MCF 10A (cell line): Measurements from ENCODE around the gene CACNB2. TPM values are rescaled to one million over a fixed set of nuclear protein-coding genes. Genes with fewer than 3 reads are reported as not detected.

ENCODE experiments used
- BruUV-seq: library from RNA; stranded (reverse); fragments of 400-500 nt; replicated peaks from 2 replicates; lab custom pipeline; 2021; lab: Mats Ljungman, UMichigan
- CTCF ChIA-PET: fragments of 300-600 bp; sonication (Branson Sonifier 250); formaldehyde crosslinking; extraction: SDS; loops from one replicate; lab custom pipeline; 2021; ENCODE audit warnings: antibody characterized with exemption, inconsistent platforms; lab: Yijun Ruan, JAX
- POLR2A ChIA-PET: fragments of 300-600, 350-650 bp; sonication (Branson Sonifier 250); formaldehyde crosslinking; extraction: SDS; loops from one replicate; lab custom pipeline; 2020; ENCODE audit warnings: antibody characterized with exemption, inconsistent platforms; lab: Yijun Ruan, JAX
- DNase-seq: peaks from one replicate; pipeline ENCODE4 v3.0.0-alpha.2; 2018; ENCODE audit not compliant: unreplicated experiment
- H3K27ac Mint-ChIP-seq: one replicate; pipeline ENCODE4 v1.8.0; 2022; ENCODE audit warnings: mild to moderate bottlenecking, low read depth, mixed read lengths; ENCODE audit not compliant: unreplicated experiment
- H3K27me3 Mint-ChIP-seq: one replicate; pipeline ENCODE4 v1.8.0; 2022; ENCODE audit warnings: mixed read lengths; ENCODE audit not compliant: insufficient read depth, unreplicated experiment
- H3K36me3 Mint-ChIP-seq: one replicate; pipeline ENCODE4 v1.8.0; 2022; ENCODE audit warnings: mild to moderate bottlenecking, moderate library complexity, mixed read lengths; ENCODE audit not compliant: insufficient read depth, unreplicated experiment
- H3K4me1 Mint-ChIP-seq: one replicate; pipeline ENCODE4 v1.8.0; 2022; ENCODE audit warnings: mixed read lengths; ENCODE audit not compliant: insufficient read depth, unreplicated experiment
- H3K4me3 Mint-ChIP-seq: one replicate; pipeline ENCODE4 v1.8.0; 2022; ENCODE audit warnings: mild to moderate bottlenecking, moderate library complexity, mixed read lengths; ENCODE audit not compliant: unreplicated experiment
- H3K9me3 Mint-ChIP-seq: one replicate; pipeline ENCODE4 v1.8.0; 2022; ENCODE audit warnings: mixed read lengths; ENCODE audit not compliant: unreplicated experiment
- intact Hi-C: fragments of 100-400 bp; cut with micrococcal nuclease; formaldehyde crosslinking; loops from 2 replicates; pipeline ENCODE4 v1.14.1; 2022
- total RNA-seq: library from RNA; stranded (reverse); gene quantifications from 2 replicates; pipeline ENCODE4 v1.2.3, GENCODE V29; 2022
- TF ChIP-seq, protein P1 (sequence below): fragments of 200-600 bp; IDR thresholded peaks from one replicate; pipeline ENCODE4 v1.8.0; 2022; ENCODE audit warnings: antibody characterized with exemption, mild to moderate bottlenecking; ENCODE audit not compliant: unreplicated experiment

CACNB2 gene
- total RNA-seq, 1 experiment from 2014 or later: 3.3 TPM

DNA sequence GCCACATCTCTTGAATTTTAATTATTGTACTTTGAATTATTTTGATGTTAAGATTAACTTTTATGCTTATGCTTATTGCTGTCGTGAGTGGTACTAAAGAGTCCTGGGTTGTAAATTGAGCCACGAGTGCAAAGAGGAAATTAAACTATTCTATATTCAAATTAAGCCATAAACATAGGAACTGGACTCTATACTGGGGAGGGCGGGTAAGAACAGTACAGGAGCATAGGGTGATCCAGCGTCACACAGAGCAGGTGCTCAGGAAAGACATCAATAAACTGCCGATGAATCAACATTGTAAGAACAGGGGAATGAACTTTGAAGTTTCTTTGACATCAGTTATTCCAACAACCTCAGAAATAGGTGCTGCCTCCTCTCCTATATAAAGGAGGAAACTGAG is 219.6 kb downstream of the CACNB2 start:
- H3K27ac Mint-ChIP-seq: no peak overlapping the region
- H3K4me3 Mint-ChIP-seq: no peak overlapping the region
- POLR2A ChIA-PET: interaction anchor here (0.6 kb wide), 1 partner anchor 41 kb away, joined by 5 read pairs; no protein-coding TSS in a partner anchor
- no peaks in the 10 kb centered on the region for H3K36me3 Mint-ChIP-seq
- no peaks in the 10 kb centered on the region for H3K4me1 Mint-ChIP-seq
- no peak for DNase-seq
- H3K27me3 Mint-ChIP-seq: no peaks in the 10 kb centered on the region
- BruUV-seq: no TSS peak
- H3K9me3 Mint-ChIP-seq: no peaks in the 10 kb centered on the region
- TF ChIP-seq, protein P1, sequence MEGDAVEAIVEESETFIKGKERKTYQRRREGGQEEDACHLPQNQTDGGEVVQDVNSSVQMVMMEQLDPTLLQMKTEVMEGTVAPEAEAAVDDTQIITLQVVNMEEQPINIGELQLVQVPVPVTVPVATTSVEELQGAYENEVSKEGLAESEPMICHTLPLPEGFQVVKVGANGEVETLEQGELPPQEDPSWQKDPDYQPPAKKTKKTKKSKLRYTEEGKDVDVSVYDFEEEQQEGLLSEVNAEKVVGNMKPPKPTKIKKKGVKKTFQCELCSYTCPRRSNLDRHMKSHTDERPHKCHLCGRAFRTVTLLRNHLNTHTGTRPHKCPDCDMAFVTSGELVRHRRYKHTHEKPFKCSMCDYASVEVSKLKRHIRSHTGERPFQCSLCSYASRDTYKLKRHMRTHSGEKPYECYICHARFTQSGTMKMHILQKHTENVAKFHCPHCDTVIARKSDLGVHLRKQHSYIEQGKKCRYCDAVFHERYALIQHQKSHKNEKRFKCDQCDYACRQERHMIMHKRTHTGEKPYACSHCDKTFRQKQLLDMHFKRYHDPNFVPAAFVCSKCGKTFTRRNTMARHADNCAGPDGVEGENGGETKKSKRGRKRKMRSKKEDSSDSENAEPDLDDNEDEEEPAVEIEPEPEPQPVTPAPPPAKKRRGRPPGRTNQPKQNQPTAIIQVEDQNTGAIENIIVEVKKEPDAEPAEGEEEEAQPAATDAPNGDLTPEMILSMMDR: no peak
- CTCF ChIA-PET: no interaction called here
- intact Hi-C loops: no loop called here

DNA sequence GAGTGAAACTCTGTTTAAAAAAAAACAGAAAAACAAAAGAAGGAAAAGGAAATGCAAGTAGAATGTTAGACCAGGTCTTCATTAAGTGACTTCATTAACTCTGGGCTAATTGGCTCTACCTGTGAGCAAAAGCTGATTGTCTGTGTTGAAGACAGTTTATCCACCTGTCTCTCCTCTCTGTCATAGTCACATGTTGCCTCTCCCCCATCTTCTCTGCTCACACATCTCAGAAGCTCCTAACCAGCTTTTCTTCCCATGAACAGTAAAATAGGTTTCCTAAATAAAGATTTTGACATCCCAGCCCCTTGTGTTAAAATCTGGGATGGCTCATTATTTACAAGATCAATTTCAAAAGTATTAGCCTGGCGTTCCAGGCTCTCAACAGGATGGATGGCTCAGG is 222.7 kb downstream of the CACNB2 start:
- TF ChIP-seq, protein P1: no peak
- BruUV-seq: no TSS peak
- H3K27me3 Mint-ChIP-seq: no peaks in the 10 kb centered on the region
- CTCF ChIA-PET: interaction anchor here (0.9 kb wide), 1 partner anchor 50 kb away, joined by 3 read pairs; no protein-coding TSS in a partner anchor
- no peaks in the 10 kb centered on the region for H3K9me3 Mint-ChIP-seq
- no peak overlapping the region for H3K4me3 Mint-ChIP-seq
- POLR2A ChIA-PET: no interaction called here
- no peaks in the 10 kb centered on the region for H3K4me1 Mint-ChIP-seq
- DNase-seq: no peak
- no peaks in the 10 kb centered on the region for H3K36me3 Mint-ChIP-seq
- intact Hi-C loops: no loop called here
- no peak overlapping the region for H3K27ac Mint-ChIP-seq

DNA sequence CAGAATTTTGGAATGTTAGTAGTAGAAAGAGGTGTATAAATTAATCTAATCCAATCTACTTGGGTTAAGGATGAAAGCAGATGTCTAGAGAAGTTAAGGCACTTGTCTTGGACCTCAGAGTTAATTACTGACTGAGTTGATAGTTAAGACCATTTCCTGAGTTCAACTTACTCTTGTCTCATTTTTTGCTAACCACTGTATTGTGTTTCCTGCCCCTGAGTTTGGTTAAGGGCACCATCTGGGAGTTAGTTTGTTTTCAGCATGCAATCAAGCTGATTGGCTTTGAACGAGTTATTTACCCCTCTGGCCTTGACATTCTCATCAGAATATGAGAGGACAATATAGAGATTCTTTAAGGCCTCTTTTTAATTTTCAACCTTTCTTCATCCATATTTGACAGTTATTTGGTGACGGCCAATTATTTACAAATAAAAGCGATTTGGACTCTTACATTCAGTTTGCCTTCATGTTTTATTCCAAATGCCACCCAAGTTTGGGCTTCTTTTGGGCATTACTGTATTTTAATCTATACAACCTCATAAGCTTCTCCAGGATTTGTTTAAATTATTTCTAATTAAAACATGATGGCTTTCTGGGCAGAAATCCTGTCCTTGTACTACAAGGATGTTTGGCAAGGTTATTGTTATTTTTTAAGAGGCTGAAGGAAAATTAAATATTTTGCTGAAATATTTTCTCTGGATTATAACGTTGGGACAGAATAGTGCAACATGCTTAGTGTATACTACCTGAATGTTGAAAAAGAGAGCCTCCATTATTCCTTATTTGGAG is 225.0 kb downstream of the CACNB2 start:
- intact Hi-C loops: no loop called here
- CTCF ChIA-PET: interaction anchor here (0.6 kb wide), 1 partner anchor 368 kb away, joined by 4 read pairs; no protein-coding TSS in a partner anchor

DNA sequence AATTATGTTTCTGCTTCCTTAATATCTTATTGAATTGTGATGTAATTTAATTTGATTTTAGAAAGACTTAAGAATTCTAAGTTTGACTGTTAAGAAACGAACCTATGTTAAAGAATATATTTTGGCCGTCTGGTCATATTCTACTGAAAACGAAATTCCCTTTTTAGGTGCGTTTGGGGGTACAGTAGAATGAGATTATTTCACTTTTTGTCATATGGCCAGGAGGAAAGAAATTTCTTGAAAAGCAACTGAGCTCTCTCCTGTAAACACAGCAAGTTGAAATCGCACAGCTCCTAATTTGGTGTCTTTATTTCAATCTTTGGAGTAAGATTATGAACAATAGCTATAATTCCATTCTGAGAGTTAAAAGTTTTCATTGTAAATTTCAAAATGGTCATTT is 227.6 kb downstream of the CACNB2 start:
- H3K4me3 Mint-ChIP-seq: no peak overlapping the region
- TF ChIP-seq, protein P1: no peak
- intact Hi-C loops: no loop called here
- no TSS peak for BruUV-seq
- ChIA-PET CTCF (interaction anchor here (0.5 to 0.6 kb wide), 2 partner anchors 391 to 515 kb away, joined by 3 read pairs; no protein-coding TSS in a partner anchor), POLR2A (interaction anchor here (0.7 to 1.2 kb wide), 2 partner anchors 9 to 87 kb away, joined by 4 to 5 read pairs; no protein-coding TSS in a partner anchor)
- DNase-seq: no peak
- no peaks in the 10 kb centered on the region for H3K4me1 Mint-ChIP-seq
- no peak overlapping the region for H3K27ac Mint-ChIP-seq
- no peaks in the 10 kb centered on the region for H3K27me3 Mint-ChIP-seq
- H3K36me3 Mint-ChIP-seq: no peaks in the 10 kb centered on the region
- no peaks in the 10 kb centered on the region for H3K9me3 Mint-ChIP-seq

More for the DNA sequence above, 225.0 kb downstream of the CACNB2 start:
- POLR2A ChIA-PET: no interaction called here
- H3K4me3 Mint-ChIP-seq: no peak overlapping the region
- no peaks in the 10 kb centered on the region for H3K9me3 Mint-ChIP-seq
- H3K27ac Mint-ChIP-seq: no peak overlapping the region
- no peaks in the 10 kb centered on the region for H3K4me1 Mint-ChIP-seq
- no peak for DNase-seq
- TF ChIP-seq, protein P1: no peak
- no TSS peak for BruUV-seq
- no peaks in the 10 kb centered on the region for H3K27me3 Mint-ChIP-seq
- no peaks in the 10 kb centered on the region for H3K36me3 Mint-ChIP-seq
